ENCODE measurements around the gene PLA2G4B. TPM values are rescaled to one million over a fixed set of nuclear protein-coding genes. Genes with fewer than 3 reads are reported as not detected.

PLA2G4B gene
- total and polyA plus RNA-seq, 7 donors, result 0.92 to 6.5 (median 3.4) TPM; not detected in 1

GRCh38 chr15:41885321-41885720, 46.7 kb downstream of the PLA2G4B start:
- H3K27ac ChIP-seq, result no peak overlapping the region
- H3K27me3 ChIP-seq, result peaks cover 0 to 20% (median 9%) of the 10 kb centered on the region in 3 donors
- H3K4me1 ChIP-seq, result peaks cover 0 to 17% (median 12%) of the 10 kb centered on the region in 4 donors
- H3K9me3 ChIP-seq, result no peaks in the 10 kb centered on the region
- intact Hi-C loops (cut with DNase I), result no loop called here
- no peak for DNase-seq
- H3K4me3 ChIP-seq, result no peak overlapping the region
- H3K36me3 ChIP-seq, result no peaks in the 10 kb centered on the region
- TF ChIP-seq POLR2A (IDR thresholded peaks at IDR 0.05) (no peak), EP300 (IDR thresholded peaks at IDR 0.05) (no peak), POLR2AphosphoS5 (IDR thresholded peaks at IDR 0.05) (no peak), CTCF (IDR thresholded peaks at IDR 0.05) (no peak)

GRCh38 chr15:41885841-41886240, 47.2 kb downstream of the PLA2G4B start:
- intact Hi-C loops (cut with DNase I), result no loop called here
- H3K4me1 ChIP-seq, result peaks cover 0 to 17% (median 12%) of the 10 kb centered on the region in 4 donors
- H3K9me3 ChIP-seq, result no peaks in the 10 kb centered on the region
- no peak overlapping the region for H3K27ac ChIP-seq
- 96 to 97% methylated on average over 14 of the region's 14 CpGs for WGBS, 2 donors
- H3K4me3 ChIP-seq, result no peak overlapping the region
- TF ChIP-seq POLR2AphosphoS5 (IDR thresholded peaks at IDR 0.05) (no peak), CTCF (IDR thresholded peaks at IDR 0.05) (no peak), POLR2A (IDR thresholded peaks at IDR 0.05) (no peak), EP300 (IDR thresholded peaks at IDR 0.05) (no peak)
- no peaks in the 10 kb centered on the region for H3K36me3 ChIP-seq
- no peak for DNase-seq
- peaks cover 0 to 15% (median 9%) of the 10 kb centered on the region in 3 donors for H3K27me3 ChIP-seq

- Histone ChIP-seq H3K4me3 (no peak overlapping the region), H3K27ac (no peak overlapping the region), H3K27me3 (peaks cover 0 to 6% (median 5%) of the 10 kb centered on the region in 3 donors), H3K4me1 (peaks cover 0 to 12% (median 9%) of the 10 kb centered on the region in 4 donors), H3K9me3 (no peaks in the 10 kb centered on the region), H3K36me3 (no peaks in the 10 kb centered on the region)
- no peak for TF ChIP-seq POLR2AphosphoS5 (IDR thresholded peaks at IDR 0.05)
- no peak for TF ChIP-seq CTCF (IDR thresholded peaks at IDR 0.05)
- TF ChIP-seq EP300 (IDR thresholded peaks at IDR 0.05), result no peak
- no peak for TF ChIP-seq POLR2A (IDR thresholded peaks at IDR 0.05)
- 92 to 93% methylated on average over 7 of the region's 7 CpGs for WGBS, 2 donors
- intact Hi-C loops (cut with DNase I), result no loop called here
- no peak for DNase-seq
Measured at GRCh38 chr15:41886741-41887140, 48.1 kb downstream of the PLA2G4B start.

GRCh38 chr15:41887161-41887560, 48.5 kb downstream of the PLA2G4B start:
- Histone ChIP-seq H3K9me3 (no peaks in the 10 kb centered on the region), H3K4me3 (no peak overlapping the region), H3K36me3 (no peaks in the 10 kb centered on the region), H3K27me3 (peaks cover 0 to 1% (median 1%) of the 10 kb centered on the region in 3 donors), H3K27ac (no peak overlapping the region), H3K4me1 (peaks cover 0 to 11% (median 6%) of the 10 kb centered on the region in 4 donors)
- intact Hi-C loops (cut with DNase I), result no loop called here
- TF ChIP-seq CTCF (IDR thresholded peaks at IDR 0.05) (no peak), EP300 (IDR thresholded peaks at IDR 0.05) (no peak), POLR2AphosphoS5 (IDR thresholded peaks at IDR 0.05) (no peak), POLR2A (IDR thresholded peaks at IDR 0.05) (no peak)
- no peak for DNase-seq
- WGBS, 2 donors, result 96% methylated on average over 10 of the region's 10 CpGs

- intact Hi-C loops (cut with DNase I), result no loop called here
- no peak for TF ChIP-seq EP300 (IDR thresholded peaks at IDR 0.05)
- no peak for TF ChIP-seq POLR2A (IDR thresholded peaks at IDR 0.05)
- no peak for TF ChIP-seq CTCF (IDR thresholded peaks at IDR 0.05)
- TF ChIP-seq POLR2AphosphoS5 (IDR thresholded peaks at IDR 0.05), result no peak
- Histone ChIP-seq H3K27me3 (no peaks in the 10 kb centered on the region), H3K27ac (no peak overlapping the region), H3K9me3 (no peaks in the 10 kb centered on the region), H3K4me3 (no peak overlapping the region), H3K4me1 (peaks cover 0 to 11% (median 9%) of the 10 kb centered on the region in 4 donors), H3K36me3 (no peaks in the 10 kb centered on the region)
- DNase-seq, result no peak
- WGBS, 2 donors, result 89 to 91% methylated on average over 9 of the region's 9 CpGs
Measured at GRCh38 chr15:41887893-41888292, 49.2 kb downstream of the PLA2G4B start.

Data from sigmoid colon (tissue), 7 donors.